GM19043 (cell line): ENCODE measurements around the gene ZNF728.
"Not testable (repeated sequence)": the region's sequence is repeated elsewhere in the genome, so short reads cannot be mapped to it uniquely, and the experiment has no call there.

Experiments used
- ATAC-seq: cut with Tn5 transposase; IDR thresholded peaks from one replicate; pipeline ENCODE4 v1.9.1; 2021; ENCODE audit warnings: low read depth; ENCODE audit not compliant: unreplicated experiment

The ZNF728 gene

DNA sequence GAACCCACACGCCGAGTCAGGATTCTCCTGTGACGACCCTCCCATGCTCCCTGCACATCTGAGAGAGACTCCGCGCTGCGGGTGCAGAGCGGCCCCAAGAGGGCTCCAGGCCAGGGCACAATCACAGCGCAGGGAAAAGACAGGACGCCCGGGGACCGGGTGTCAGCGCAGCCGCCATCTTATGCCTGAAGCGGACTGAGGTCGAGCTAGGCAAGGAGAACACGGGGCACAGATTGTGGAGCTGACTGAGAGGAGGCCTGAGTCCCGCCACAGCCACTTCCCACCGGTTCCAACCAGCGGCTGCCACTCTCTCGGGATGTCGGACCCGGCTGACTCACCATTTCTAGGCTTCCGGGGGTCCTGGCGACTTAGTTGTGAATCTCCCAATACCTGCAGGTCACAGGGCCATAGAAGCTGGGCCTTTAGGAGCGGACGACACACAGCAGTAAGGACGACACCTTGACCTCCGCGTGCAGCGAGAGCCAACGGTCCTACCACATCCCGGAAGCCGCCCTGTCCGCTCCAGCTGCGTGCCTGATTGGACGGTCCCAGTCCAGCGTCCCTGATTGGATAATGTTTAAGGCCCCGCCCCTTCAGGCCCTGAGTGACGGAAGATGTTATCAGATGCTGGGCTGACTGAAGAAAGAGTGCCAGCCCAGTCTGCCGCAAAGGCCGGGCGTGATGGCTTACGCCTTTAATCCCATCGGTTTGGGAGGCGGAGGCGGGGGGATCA, at the start of gene ZNF728:
Gene ZNF728 (minus strand): TSS at position 487 of the 733 bp plus-strand sequence. CDS start 146 bp downstream, at position 341.
- no peak for ATAC-seq

- no peak for ATAC-seq
Observed at GRCh38 chr19:23052349-23052748, 49.4 kb upstream of the ZNF728 start.

- ATAC-seq = no peak
Observed at GRCh38 chr19:23049256-23049655, 46.3 kb upstream of the ZNF728 start.

- no peak for ATAC-seq
Observed at GRCh38 chr19:23046743-23047142, 43.8 kb upstream of the ZNF728 start.

GRCh38 chr19:23033721-23034120, 30.7 kb upstream of the ZNF728 start:
- ATAC-seq = no peak

DNA sequence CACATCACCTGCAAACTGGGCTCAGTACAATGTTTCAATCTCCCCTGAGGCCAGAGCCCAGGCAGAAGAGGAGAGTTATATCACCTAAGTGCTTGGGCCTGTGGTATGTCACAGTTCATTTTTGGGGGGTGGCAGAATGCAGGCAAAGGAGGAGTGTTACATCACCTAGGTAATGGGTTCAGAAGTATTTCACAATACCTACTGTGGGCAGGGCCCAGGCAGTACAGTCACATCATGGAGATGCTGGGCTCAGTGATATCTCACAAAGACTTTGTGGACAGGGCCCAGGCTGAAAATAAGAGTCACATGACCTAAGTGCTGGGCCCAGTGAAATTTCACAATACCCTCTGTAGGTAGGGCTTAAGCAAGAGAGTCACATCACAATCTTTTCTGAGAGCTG, 12.7 kb upstream of the ZNF728 start:
- no peak for ATAC-seq

- ATAC-seq = not testable (repeated sequence)
Observed at GRCh38 chr19:22994957-22995356, 8.0 kb downstream of the ZNF728 start.

GRCh38 chr19:22976248-22976647, 26.7 kb downstream of the ZNF728 start:
- ATAC-seq = no peak

DNA sequence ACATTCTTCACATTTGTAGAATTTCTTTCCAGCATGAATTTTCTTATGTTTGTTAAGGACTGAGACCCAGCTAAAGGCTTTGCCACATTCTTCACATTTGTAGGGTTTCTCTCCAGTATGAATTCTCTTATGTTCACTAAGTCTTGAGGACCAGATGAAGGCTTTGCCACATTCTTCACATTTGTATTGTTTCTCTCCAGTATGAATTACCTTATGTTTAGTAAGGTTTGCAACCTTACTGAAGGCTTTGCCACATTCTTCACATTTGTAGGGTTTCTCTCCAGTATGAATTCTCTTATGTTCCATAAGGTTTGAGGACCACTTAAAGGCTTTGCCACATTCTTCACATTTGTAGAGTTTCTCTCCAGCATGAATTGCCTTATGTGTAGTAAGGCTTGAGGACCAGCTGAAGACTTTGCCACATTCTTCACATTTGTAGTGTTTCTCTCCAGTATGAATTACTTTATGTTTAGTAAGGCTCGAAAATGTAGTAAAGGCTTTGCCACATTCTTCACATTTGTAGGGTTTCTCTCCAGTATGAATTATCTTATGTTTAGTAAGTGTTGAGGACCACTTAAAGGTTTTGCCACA, 27.3 kb downstream of the ZNF728 start:
- ATAC-seq = not testable (repeated sequence)

- ATAC-seq = no peak
Observed at GRCh38 chr19:22945560-22945959, 57.4 kb downstream of the ZNF728 start.

DNA sequence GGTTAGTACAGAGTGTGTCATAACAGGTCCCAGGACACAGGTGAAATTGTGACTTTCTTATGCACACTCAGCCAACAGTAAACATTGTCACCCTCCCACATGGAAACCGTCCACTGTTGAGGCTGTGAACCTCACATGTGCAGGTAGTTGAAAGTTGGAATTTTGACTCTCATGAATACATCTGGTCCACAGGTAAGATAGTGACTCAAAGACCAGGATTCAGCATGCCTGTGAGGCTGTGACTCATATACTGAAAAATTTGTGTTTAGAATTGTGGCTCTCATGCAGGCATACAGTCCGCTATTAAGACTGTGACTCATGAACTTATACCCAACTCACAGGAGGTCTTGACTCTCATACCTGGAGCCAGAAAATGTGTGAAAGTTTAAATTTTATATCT, 67.8 kb downstream of the ZNF728 start:
- ATAC-seq = no peak

GRCh38 chr19:22927576-22927975, 75.4 kb downstream of the ZNF728 start:
- not testable (repeated sequence) for ATAC-seq

- ATAC-seq = not testable (repeated sequence)
Observed at GRCh38 chr19:22925181-22925580, 77.8 kb downstream of the ZNF728 start.
